ENCODE results near the gene MSI2.

The MSI2 gene

DNA sequence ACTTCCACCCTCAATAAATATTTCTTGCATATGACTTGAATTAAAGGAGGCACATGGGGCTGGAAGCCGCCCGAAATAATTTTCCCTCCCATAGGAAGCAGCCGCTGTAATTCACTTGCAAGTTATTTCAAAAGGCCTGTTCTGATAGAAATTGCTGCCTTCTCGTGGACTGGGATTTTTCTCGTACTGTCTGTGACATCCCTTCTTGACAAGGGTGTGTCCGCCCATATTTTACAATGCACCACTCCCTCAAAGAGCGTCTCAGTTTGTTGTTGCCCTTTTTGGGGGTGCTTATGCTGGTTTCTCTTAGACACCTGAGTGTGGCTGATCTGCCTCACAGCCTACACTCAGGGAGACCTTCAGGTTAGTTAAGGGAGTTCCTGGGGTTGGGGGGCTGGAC is 160.0 kb downstream of the MSI2 start:
- no peak for DNase-seq (ENCODE audit: low spot score)

- no peak for DNase-seq (ENCODE audit: low spot score)
These were observed 161.6 kb downstream of the MSI2 start for GRCh38 chr17:57417956-57418355.

DNA sequence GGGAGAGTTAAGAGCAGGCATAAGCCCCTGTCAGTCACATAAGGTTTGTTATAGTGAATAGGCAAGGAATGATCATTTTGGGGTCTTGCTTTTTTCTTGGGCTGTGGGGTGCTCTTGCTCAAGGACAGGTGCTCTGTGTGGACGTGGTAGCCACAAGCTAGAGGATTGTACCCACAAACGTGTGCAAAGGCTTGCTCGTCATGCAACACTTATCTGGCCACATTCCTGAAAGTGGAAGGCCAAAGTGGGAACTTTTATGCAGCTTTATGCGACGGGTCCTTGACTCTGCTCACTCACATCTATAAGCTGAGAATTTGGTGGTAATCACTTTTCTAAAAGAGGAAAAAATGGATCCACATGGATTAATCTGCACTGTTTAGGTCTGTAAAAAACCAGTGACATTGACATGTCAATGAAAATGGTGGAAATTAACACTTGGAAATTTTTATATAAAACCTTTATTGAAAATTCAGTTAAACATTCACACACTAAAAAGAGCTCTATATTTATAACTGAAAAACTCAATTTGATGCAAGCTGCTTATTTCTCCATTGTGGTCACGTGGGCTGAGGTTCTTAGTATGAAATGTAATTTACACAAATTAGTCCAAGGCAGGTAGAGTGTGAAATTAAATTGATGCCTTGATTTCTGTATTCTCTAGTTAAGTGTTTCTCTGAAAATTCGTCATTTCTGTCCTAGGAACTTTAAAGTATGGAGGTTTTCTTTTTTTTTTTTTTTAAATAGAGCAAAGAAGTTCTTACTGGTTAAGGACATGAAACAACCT is 162.3 kb downstream of the MSI2 start:
- no peak for DNase-seq (ENCODE audit: low spot score)

DNA sequence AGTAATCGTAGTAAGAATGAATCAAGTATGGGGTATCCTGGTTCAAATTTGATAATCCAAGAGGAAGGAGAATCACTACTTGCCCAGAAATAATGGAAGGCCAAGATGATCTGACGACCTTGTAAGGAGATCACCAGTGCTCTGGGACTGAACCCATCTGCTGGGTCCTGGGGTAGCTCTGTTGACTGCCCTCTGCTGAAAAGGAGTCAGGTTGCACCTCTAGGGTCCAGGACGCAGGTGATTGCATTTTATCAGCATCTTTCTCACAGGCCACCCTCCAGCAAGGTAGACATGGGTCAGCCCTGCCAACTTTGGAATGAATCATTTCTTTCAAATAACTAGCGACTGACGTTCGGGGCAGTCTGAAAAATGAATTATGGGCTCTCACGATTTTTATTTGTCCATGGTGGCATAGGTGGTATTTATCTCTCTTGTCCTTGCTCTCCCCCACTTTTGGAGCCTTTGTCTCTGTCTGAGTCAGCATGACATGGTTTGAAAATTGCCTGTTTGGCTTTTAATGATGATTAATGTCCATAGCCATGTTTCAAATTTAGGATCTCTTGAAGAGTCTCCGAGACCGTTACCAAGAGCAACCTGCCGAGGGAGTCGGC is 163.7 kb downstream of the MSI2 start:
- DNase-seq (ENCODE audit: low spot score), result no peak

DNA sequence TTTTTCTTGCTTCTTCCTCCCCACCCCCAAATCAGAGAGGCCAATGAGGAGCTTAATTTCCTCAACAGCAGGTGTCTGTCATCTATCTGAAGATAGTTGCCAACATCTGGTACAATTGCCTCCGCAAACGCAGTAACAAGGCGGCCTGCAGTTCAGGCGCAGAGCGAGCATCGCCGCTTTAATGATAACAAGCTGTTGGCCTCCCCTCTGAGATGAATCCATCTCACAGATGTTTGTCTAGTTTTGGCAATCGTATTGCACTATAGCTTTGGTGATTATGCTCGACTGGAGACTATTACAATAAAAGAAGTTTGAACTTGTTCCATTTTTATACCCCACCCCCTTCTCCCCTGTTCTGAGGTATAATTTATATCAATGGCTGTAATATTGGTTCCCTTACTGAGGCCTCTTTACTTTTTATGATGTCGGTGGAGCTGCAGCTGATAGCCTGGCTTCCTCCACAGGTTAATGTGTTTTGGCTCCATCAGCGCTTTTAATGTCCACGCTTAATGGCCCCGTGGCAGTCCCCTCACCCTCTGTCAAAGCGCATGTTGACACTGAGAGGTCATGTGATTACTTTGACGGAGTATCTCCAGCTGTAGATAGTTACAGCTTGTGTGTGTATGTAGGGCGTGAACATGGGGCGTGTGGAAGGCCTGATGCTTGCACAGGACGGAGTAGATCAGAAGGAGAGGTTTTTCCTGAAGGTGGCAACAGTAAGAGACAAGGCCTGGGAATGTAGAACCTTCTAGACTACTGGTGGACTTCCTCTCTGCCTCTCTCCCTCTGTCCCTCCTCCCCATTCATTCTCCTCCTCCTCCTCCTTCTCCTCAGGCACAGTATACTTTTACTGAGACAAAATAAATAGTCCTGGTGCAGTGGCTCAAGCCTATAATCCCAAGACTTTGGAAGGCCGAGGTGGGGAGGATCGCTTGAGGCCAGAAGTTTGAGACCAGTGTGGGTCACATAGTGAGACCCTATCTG is 164.7 kb downstream of the MSI2 start:
- DNase-seq (ENCODE audit: low spot score), result peak; percentile 13

GRCh38 chr17:57422574-57423164 is 166.3 kb downstream of the MSI2 start:
- no peak for DNase-seq (ENCODE audit: low spot score)

DNA sequence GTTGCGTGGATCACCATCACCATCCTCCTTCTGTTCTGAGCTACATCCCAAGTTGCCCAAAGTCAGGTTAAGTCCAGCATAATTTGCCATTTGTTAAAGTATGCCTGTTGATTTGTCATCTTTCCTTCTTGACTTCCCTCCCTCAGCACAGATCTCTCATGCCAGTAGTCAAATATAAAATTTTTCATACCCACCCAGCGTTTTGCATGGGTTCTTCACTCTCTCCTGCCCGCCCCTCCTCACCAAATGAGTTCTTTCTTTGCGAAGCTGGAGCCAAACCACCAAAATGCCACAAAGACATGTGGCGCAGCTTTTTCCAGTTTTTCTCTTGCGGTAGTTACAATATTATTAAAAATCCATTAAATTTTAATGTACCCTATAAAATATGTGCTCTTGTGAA is 167.2 kb downstream of the MSI2 start:
- DNase-seq (ENCODE audit: low spot score), result no peak

DNA sequence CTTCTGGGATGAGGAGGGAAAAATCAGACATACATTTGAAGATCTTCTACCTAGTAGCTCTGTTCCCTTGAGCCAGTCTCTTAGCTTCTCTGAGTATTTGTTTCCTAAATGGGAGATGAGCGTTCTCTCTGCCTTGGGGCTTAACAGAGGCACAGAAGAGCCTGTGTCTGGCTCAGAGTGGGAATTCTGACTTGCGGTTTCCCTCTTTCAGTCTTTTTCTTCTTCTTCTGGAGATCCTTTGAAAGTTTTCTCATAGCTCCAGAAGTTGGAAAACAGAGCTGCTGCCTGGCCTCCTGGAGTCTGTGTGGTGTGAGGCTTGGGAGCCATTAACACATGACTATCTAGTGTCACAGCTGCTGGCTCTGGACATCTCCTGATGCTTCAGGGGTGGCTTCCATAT is 167.9 kb downstream of the MSI2 start:
- DNase-seq (ENCODE audit: low spot score), result no peak

- DNase-seq (ENCODE audit: low spot score), result no peak
These were observed 168.5 kb downstream of the MSI2 start for GRCh38 chr17:57424777-57425188.

DNA sequence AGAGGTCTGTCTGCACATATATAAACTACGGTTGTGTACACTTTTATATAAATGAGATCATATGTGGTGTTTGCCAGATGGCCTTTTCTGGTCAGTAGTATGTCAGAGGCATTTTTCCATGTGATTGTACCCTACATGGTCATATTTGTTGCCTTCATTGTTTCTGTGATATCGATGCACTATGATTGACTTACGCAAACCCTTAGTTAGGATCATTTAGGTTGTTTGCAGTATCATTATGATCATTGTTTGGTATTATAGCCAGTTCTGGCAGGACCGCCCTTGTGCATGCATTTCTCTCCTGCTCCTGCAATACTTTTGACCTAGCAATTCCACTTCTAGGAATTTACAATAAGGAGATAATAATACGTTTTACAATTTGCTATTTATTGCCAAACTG is 169.1 kb downstream of the MSI2 start:
- DNase-seq (ENCODE audit: low spot score), result no peak

GRCh38 chr17:57425903-57426880 is 169.9 kb downstream of the MSI2 start:
- no peak for DNase-seq (ENCODE audit: low spot score)

GRCh38 chr17:57429966-57430365 is 173.6 kb downstream of the MSI2 start:
- no peak for DNase-seq (ENCODE audit: low spot score)

- no peak for DNase-seq (ENCODE audit: low spot score)
These were observed 175.1 kb downstream of the MSI2 start for GRCh38 chr17:57431415-57431814.

DNA sequence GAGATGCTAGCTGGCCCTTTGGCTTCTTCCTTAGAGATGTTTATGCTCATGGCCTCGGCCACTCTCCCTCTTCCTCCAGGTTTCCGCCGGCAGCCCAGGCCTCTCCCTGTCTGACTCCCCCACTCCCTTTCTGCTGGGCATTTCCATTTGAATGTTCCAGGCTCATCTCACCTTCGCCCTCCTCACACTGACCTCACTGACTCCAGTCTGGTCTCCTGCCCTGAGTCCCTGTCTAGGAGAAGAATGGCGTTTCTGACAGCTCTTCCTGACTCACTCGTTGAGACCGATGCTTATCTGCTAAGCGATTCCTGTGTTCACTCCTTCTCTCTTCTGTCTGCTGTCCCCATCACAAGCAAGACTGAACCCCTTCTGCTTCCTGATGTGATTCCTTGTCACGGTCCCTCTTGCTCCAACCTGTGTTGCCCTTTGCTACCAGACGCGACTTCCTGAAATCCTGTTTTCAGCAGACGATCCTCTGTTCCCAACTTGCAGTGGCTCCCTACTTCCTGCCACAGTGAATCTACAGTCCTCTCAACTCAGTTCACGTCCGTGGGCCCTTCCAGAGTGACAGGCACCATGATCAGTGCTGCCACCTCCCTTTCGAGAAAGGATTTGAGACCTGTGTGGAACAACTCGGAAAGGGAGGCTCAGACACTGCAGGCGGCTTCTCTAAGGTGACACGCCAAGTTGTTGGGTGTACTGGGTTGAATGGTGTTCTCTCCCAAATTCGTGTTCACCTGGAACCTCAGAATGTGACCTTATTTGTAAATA is 176.4 kb downstream of the MSI2 start:
- DNase-seq (ENCODE audit: low spot score), result no peak

DNA sequence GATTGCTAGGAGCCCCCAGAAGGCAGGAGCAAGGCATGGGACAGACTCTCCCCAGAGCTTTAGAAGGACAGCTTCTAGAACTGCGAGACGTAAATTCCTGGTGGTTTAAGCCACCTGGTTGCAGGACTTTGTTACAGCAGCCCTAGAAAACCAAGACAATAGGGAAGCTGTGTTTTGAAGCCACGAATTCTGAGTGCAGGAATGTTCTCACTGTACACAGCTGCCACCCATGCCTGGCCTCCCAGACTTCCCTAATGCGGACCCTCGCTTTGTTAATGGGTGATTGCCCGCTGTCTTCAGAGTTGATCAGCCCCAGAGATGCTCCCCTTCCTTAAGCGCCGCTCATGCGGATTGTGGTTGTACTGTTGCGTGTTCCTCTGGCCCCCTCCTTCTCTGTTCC is 177.1 kb downstream of the MSI2 start:
- no peak for DNase-seq (ENCODE audit: low spot score)

- DNase-seq (ENCODE audit: low spot score), result no peak
These were observed 178.0 kb downstream of the MSI2 start for GRCh38 chr17:57434361-57434760.

DNA sequence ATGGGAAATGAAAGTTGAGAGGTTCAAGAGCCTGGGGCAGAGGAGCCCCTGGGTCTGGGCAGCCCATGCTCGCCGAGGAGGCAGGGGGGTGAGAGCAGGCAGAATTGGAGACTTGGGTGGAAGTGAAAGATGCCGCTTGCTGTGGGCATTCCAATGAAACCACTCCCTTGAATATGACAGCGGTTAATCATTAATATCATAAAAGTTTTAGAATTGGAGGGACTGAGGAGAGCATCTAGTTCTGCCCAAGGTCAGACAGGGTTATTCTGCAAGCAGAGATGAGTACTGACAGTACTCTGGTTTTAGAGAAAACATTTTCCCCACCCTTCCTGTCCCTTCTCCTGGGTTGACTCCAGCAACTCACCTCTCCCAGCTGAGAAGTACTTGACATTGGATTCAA is 180.2 kb downstream of the MSI2 start:
- DNase-seq (ENCODE audit: low spot score), result no peak

DNA sequence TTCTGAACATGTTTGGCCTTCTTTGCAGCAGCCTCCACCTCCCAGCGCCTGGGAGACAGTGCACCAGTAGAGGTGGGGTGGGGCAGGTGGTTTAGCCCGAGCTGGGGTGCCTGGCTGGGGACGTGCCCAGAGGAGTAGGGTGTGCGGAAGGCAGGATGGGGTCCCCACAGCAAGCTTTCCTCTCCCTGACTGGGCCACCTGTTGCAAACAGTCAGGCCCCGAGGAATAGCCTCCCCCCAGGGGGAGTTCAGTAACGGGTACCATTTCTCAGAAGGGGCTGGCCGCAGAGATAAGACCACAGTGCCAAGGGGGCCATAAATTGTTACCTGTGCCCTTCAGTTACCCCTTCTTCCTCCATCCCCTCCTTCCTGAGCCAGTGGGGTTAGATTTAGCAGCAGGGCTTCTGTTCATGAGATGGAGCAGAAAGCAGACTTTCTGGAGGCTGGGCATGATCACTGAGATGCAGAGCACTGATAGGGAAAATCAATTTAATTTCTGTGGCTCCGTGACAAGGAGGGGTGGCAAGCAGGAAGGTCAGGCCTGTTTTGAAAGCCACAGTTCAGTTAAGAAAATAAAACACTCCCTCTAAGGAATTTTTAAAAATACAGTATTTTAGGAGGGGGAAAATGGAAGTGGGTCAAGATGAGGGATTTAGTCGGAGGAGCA is 181.9 kb downstream of the MSI2 start:
- no peak for DNase-seq (ENCODE audit: low spot score)

DNA sequence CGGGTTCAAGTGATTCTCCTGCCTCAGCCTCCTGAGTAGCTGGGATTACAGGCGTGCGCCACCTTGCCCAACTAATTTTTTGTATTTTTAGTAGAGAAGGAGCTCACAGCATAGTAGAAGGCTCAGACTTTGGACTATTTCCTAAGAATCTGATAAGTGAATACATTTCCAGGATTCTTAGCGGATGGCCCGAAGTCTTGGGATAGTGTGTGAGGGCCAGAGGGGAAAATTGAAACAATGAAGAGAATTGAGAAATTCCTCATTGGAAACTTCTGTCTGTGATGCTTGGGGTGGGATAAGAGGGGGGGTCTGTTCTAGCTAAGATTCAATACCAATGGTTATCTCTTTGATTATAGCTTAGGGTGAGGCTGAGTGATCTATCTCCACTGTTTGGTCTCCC is 183.3 kb downstream of the MSI2 start:
- no peak for DNase-seq (ENCODE audit: low spot score)

Data from hematopoietic multipotent progenitor cell treated with erythropoietin and hydrocortisone succinate and interleukin-3 and kit ligand, for 17 days (in vitro differentiated cells).